HG02973 (cell line): ENCODE results near the gene FADS6.
"Not testable (repeated sequence)": the region's sequence is repeated elsewhere in the genome, so short reads cannot be mapped to it uniquely, and the experiment has no call there.

Experiments
- ATAC-seq: cut with Tn5 transposase; IDR thresholded peaks from one replicate; pipeline ENCODE4 v1.9.1; 2021; ENCODE audit warnings: moderate library complexity; ENCODE audit not compliant: unreplicated experiment

FADS6 gene

GRCh38 chr17:74870028-74870427 lies 23.4 kb downstream of the FADS6 start:
- ATAC-seq = not testable (repeated sequence)

- ATAC-seq = no peak
These were observed 24.6 kb downstream of the FADS6 start for GRCh38 chr17:74868908-74869255.

GRCh38 chr17:74868251-74868907 lies 25.1 kb downstream of the FADS6 start:
- ATAC-seq = no peak

- no peak for ATAC-seq
These were observed 27.1 kb downstream of the FADS6 start for GRCh38 chr17:74866198-74866835.

GRCh38 chr17:74865504-74866197 lies 27.8 kb downstream of the FADS6 start:
- no peak for ATAC-seq

- ATAC-seq = no peak
These were observed 28.5 kb downstream of the FADS6 start for GRCh38 chr17:74864866-74865395.

- no peak for ATAC-seq
These were observed 29.1 kb downstream of the FADS6 start for GRCh38 chr17:74864297-74864865.

- ATAC-seq = no peak
These were observed 29.8 kb downstream of the FADS6 start for GRCh38 chr17:74863420-74864296.

- no peak for ATAC-seq
These were observed 30.5 kb downstream of the FADS6 start for GRCh38 chr17:74862919-74863318.

GRCh38 chr17:74862108-74862901 lies 31.1 kb downstream of the FADS6 start:
- ATAC-seq = no peak

- ATAC-seq = no peak
These were observed 31.7 kb downstream of the FADS6 start for GRCh38 chr17:74861662-74862107.

- ATAC-seq = no peak
These were observed 32.4 kb downstream of the FADS6 start for GRCh38 chr17:74860872-74861661.

GRCh38 chr17:74860229-74860871 lies 33.1 kb downstream of the FADS6 start:
- ATAC-seq = no peak

- ATAC-seq = no peak
These were observed 33.8 kb downstream of the FADS6 start, which contains the start of gene GRIN2C for GRCh38 chr17:74859459-74860228. Gene GRIN2C (minus strand): TSS chr17:74859885. CDS start chr17:74855092, 4,793 bp downstream.

- no peak for ATAC-seq
These were observed 34.6 kb downstream of the FADS6 start for GRCh38 chr17:74858672-74859458.

- ATAC-seq = no peak
These were observed 36.2 kb downstream of the FADS6 start for GRCh38 chr17:74857191-74857590.

GRCh38 chr17:74856112-74856511 lies 37.3 kb downstream of the FADS6 start:
- no peak for ATAC-seq
